ENCODE results near the gene TMEM225B.

TMEM225B gene

GRCh38 chr7:99571768-99572167 is 26.3 kb upstream of the TMEM225B start:
- no CpG with 5 or more reads among the region's 3 CpGs for WGBS (ENCODE audit: extremely low coverage, insufficient coverage, insufficient read length)
- no peak overlapping the region for H3K14ac ChIP-seq (ENCODE audit: low read length)

GRCh38 chr7:99573257-99573656 is 24.8 kb upstream of the TMEM225B start:
- Histone ChIP-seq H3K36me3 (ENCODE audit: control insufficient read depth in 1 of 2, insufficient read depth in 2 of 2, low read length in 2 of 2) (peaks cover 5 to 20% of the 10 kb centered on the region in 2 experiments), H2BK5ac (ENCODE audit: low read depth, low read length, poor library complexity) (no peak overlapping the region), H3K4me2 (ENCODE audit: low read length) (no peak overlapping the region), H3K79me1 (ENCODE audit: low read length) (no peaks in the 10 kb centered on the region), H3K4me1 (ENCODE audit: control insufficient read depth in 1 of 2, insufficient read depth in 2 of 2, low read length in 2 of 2) (no peaks in the 10 kb centered on the region), H3K9me3 (ENCODE audit: insufficient read depth, low read depth, low read length) (no peaks in the 10 kb centered on the region), H3K9ac (ENCODE audit: low read length) (no peak overlapping the region), H3K18ac (ENCODE audit: low read length) (no peak overlapping the region), H4K8ac (ENCODE audit: low read depth, low read length) (no peak overlapping the region), H3K27ac (ENCODE audit: low read depth, low read length) (no peak overlapping the region), H3K4me3 (ENCODE audit: low read depth, low read length) (no peak overlapping the region), H2BK120ac (ENCODE audit: insufficient read depth, low read length, poor library complexity) (no peak overlapping the region), H2AFZ (ENCODE audit: insufficient read depth, low read length, poor library complexity) (no peak overlapping the region), H2BK12ac (ENCODE audit: low read length) (no peak overlapping the region), H2AK5ac (ENCODE audit: low read length) (no peak overlapping the region), H4K12ac (ENCODE audit: low read depth, low read length) (no peak overlapping the region), H3K23ac (ENCODE audit: low read length) (no peak overlapping the region), H4K91ac (ENCODE audit: low read depth, low read length) (no peak overlapping the region), H3K4ac (ENCODE audit: low read depth, low read length) (no peak overlapping the region), H3K14ac (ENCODE audit: low read length) (no peak overlapping the region), H3K79me2 (ENCODE audit: control insufficient read depth, insufficient read depth, low read length, poor library complexity) (no peaks in the 10 kb centered on the region), H3K27me3 (ENCODE audit: insufficient read depth, low read length) (no peaks in the 10 kb centered on the region)
- peak; percentile 55 to 93 for DNase-seq
- no CpG with 5 or more reads among the region's 1 CpG for WGBS (ENCODE audit: extremely low coverage, insufficient coverage, insufficient read length)

More at GRCh38 chr7:99571768-99572167, 26.3 kb upstream of the TMEM225B start:
- H4K91ac ChIP-seq (ENCODE audit: low read depth, low read length) = no peak overlapping the region
- H3K18ac ChIP-seq (ENCODE audit: low read length) = no peak overlapping the region
- H2BK120ac ChIP-seq (ENCODE audit: insufficient read depth, low read length, poor library complexity) = no peak overlapping the region
- H3K36me3 ChIP-seq (ENCODE audit: control insufficient read depth in 1 of 2, insufficient read depth in 2 of 2, low read length in 2 of 2) = peaks cover 5 to 20% of the 10 kb centered on the region in 2 experiments
- no peak overlapping the region for H2AK5ac ChIP-seq (ENCODE audit: low read length)
- H3K4me2 ChIP-seq (ENCODE audit: low read length) = no peak overlapping the region
- no peak for DNase-seq
- H2AFZ ChIP-seq (ENCODE audit: insufficient read depth, low read length, poor library complexity) = no peak overlapping the region
- H3K4me1 ChIP-seq (ENCODE audit: control insufficient read depth in 1 of 2, insufficient read depth in 2 of 2, low read length in 2 of 2) = no peaks in the 10 kb centered on the region
- no peak overlapping the region for H3K9ac ChIP-seq (ENCODE audit: low read length)
- H3K27me3 ChIP-seq (ENCODE audit: insufficient read depth, low read length) = no peaks in the 10 kb centered on the region
- H3K79me1 ChIP-seq (ENCODE audit: low read length) = no peaks in the 10 kb centered on the region
- no peaks in the 10 kb centered on the region for H3K79me2 ChIP-seq (ENCODE audit: control insufficient read depth, insufficient read depth, low read length, poor library complexity)
- H2BK12ac ChIP-seq (ENCODE audit: low read length) = no peak overlapping the region
- no peak overlapping the region for H3K23ac ChIP-seq (ENCODE audit: low read length)
- no peak overlapping the region for H2BK5ac ChIP-seq (ENCODE audit: low read depth, low read length, poor library complexity)
- no peak overlapping the region for H4K12ac ChIP-seq (ENCODE audit: low read depth, low read length)
- no peak overlapping the region for H4K8ac ChIP-seq (ENCODE audit: low read depth, low read length)
- no peaks in the 10 kb centered on the region for H3K9me3 ChIP-seq (ENCODE audit: insufficient read depth, low read depth, low read length)
- no peak overlapping the region for H3K4ac ChIP-seq (ENCODE audit: low read depth, low read length)
- H3K4me3 ChIP-seq (ENCODE audit: low read depth, low read length) = no peak overlapping the region
- no peak overlapping the region for H3K27ac ChIP-seq (ENCODE audit: low read depth, low read length)

- Histone ChIP-seq H3K23ac (ENCODE audit: low read length) (no peak overlapping the region), H4K8ac (ENCODE audit: low read depth, low read length) (no peak overlapping the region)
- no CpG with 5 or more reads among the region's 3 CpGs for WGBS (ENCODE audit: extremely low coverage, insufficient coverage, insufficient read length)
These were observed 21.8 kb upstream of the TMEM225B start for GRCh38 chr7:99576251-99576650.

GRCh38 chr7:99579281-99579955 is 18.6 kb upstream of the TMEM225B start:
- Histone ChIP-seq H3K4me1 (ENCODE audit: control insufficient read depth in 1 of 2, insufficient read depth in 2 of 2, low read length in 2 of 2) (peaks cover 3 to 8% of the 10 kb centered on the region in 2 experiments), H3K36me3 (ENCODE audit: control insufficient read depth in 1 of 2, insufficient read depth in 2 of 2, low read length in 2 of 2) (peaks cover 0 to 2% of the 10 kb centered on the region in 2 experiments), H4K8ac (ENCODE audit: low read depth, low read length) (peak overlapping the region; percentile 47), H3K18ac (ENCODE audit: low read length) (no peak overlapping the region), H2BK5ac (ENCODE audit: low read depth, low read length, poor library complexity) (no peak overlapping the region), H3K79me2 (ENCODE audit: control insufficient read depth, insufficient read depth, low read length, poor library complexity) (no peaks in the 10 kb centered on the region), H4K12ac (ENCODE audit: low read depth, low read length) (no peak overlapping the region), H2BK12ac (ENCODE audit: low read length) (no peak overlapping the region), H2BK120ac (ENCODE audit: insufficient read depth, low read length, poor library complexity) (no peak overlapping the region), H3K9ac (ENCODE audit: low read length) (no peak overlapping the region), H2AFZ (ENCODE audit: insufficient read depth, low read length, poor library complexity) (peak overlapping the region; percentile 4), H3K27ac (ENCODE audit: low read depth, low read length) (no peak overlapping the region), H3K4ac (ENCODE audit: low read depth, low read length) (no peak overlapping the region), H3K23ac (ENCODE audit: low read length) (no peak overlapping the region), H3K4me2 (ENCODE audit: low read length) (peak overlapping the region; percentile 87), H3K9me3 (ENCODE audit: insufficient read depth, low read depth, low read length) (no peaks in the 10 kb centered on the region), H2AK5ac (ENCODE audit: low read length) (no peak overlapping the region), H3K4me3 (ENCODE audit: low read depth, low read length) (no peak overlapping the region), H3K27me3 (ENCODE audit: insufficient read depth, low read length) (no peaks in the 10 kb centered on the region), H4K91ac (ENCODE audit: low read depth, low read length) (no peak overlapping the region), H3K14ac (ENCODE audit: low read length) (no peak overlapping the region), H3K79me1 (ENCODE audit: low read length) (no peaks in the 10 kb centered on the region)
- no CpG with 5 or more reads among the region's 10 CpGs for WGBS (ENCODE audit: extremely low coverage, insufficient coverage, insufficient read length)
- DNase-seq = no peak

More at GRCh38 chr7:99576251-99576650, 21.8 kb upstream of the TMEM225B start:
- Histone ChIP-seq H3K79me1 (ENCODE audit: low read length) (no peaks in the 10 kb centered on the region), H2BK5ac (ENCODE audit: low read depth, low read length, poor library complexity) (no peak overlapping the region), H3K14ac (ENCODE audit: low read length) (no peak overlapping the region), H3K18ac (ENCODE audit: low read length) (no peak overlapping the region), H3K4me3 (ENCODE audit: low read depth, low read length) (no peak overlapping the region), H2AFZ (ENCODE audit: insufficient read depth, low read length, poor library complexity) (no peak overlapping the region), H3K9me3 (ENCODE audit: insufficient read depth, low read depth, low read length) (no peaks in the 10 kb centered on the region), H2BK12ac (ENCODE audit: low read length) (no peak overlapping the region), H4K91ac (ENCODE audit: low read depth, low read length) (no peak overlapping the region), H2BK120ac (ENCODE audit: insufficient read depth, low read length, poor library complexity) (no peak overlapping the region), H4K12ac (ENCODE audit: low read depth, low read length) (no peak overlapping the region), H3K27ac (ENCODE audit: low read depth, low read length) (no peak overlapping the region), H3K9ac (ENCODE audit: low read length) (no peak overlapping the region), H3K36me3 (ENCODE audit: control insufficient read depth in 1 of 2, insufficient read depth in 2 of 2, low read length in 2 of 2) (peaks cover 0 to 15% of the 10 kb centered on the region in 2 experiments), H3K4me2 (ENCODE audit: low read length) (no peak overlapping the region), H3K79me2 (ENCODE audit: control insufficient read depth, insufficient read depth, low read length, poor library complexity) (no peaks in the 10 kb centered on the region), H3K4me1 (ENCODE audit: control insufficient read depth in 1 of 2, insufficient read depth in 2 of 2, low read length in 2 of 2) (peaks cover 3 to 8% of the 10 kb centered on the region in 2 experiments), H3K27me3 (ENCODE audit: insufficient read depth, low read length) (no peaks in the 10 kb centered on the region), H3K4ac (ENCODE audit: low read depth, low read length) (no peak overlapping the region), H2AK5ac (ENCODE audit: low read length) (no peak overlapping the region)
- DNase-seq = peak; percentile 40 to 88
